Activated CD8-positive, alpha-beta memory T cell treated with anti-CD3 and anti-CD28 coated beads, Interleukin-2, amount 10 ng/mL, durations not matched to agents 7 days and 5 days (primary cell): ENCODE results near the gene UTF1. TPM values are rescaled to one million over a fixed set of nuclear protein-coding genes. Genes with fewer than 3 reads are reported as not detected.

ENCODE experiments used
- ATAC-seq: fragments of 150-1000 bp; cut with Tn5 transposase; one replicate; pipeline ENCODE4 v1.10.0; 2021; ENCODE audit warnings: moderate library complexity
- CTCF ChIA-PET: fragments of 350-600 bp; sonication (Branson Sonifier 250); formaldehyde crosslinking; loops from one replicate; lab custom pipeline; 2021; ENCODE audit warnings: antibody characterized with exemption; lab: Charles Lee
- DNase-seq: peaks from one replicate; pipeline ENCODE4 v3.0.0-alpha.2; 2020
- H3K27ac Mint-ChIP-seq: one replicate; pipeline ENCODE4 v1.8.0; 2021; ENCODE audit warnings: mild to moderate bottlenecking, mixed read lengths
- H3K27me3 Mint-ChIP-seq: one replicate; pipeline ENCODE4 v1.8.0; 2021; ENCODE audit warnings: mixed read lengths
- H3K36me3 Mint-ChIP-seq: one replicate; pipeline ENCODE4 v1.8.0; 2021; ENCODE audit warnings: mild to moderate bottlenecking, mixed read lengths
- H3K4me1 Mint-ChIP-seq: one replicate; pipeline ENCODE4 v1.8.0; 2021; ENCODE audit warnings: mixed read lengths
- H3K4me3 Mint-ChIP-seq: one replicate; pipeline ENCODE4 v1.8.0; 2021; ENCODE audit warnings: mild to moderate bottlenecking, moderate library complexity, mixed read lengths
- H3K9me3 Mint-ChIP-seq: one replicate; pipeline ENCODE4 v1.8.0; 2022; ENCODE audit warnings: low read depth, mixed read lengths
- total RNA-seq, 2 experiments: library from RNA; stranded (reverse); gene quantifications; one replicate each; pipeline ENCODE4 v1.2.3, GENCODE V29; 2021

The UTF1 gene
- total RNA-seq, 2 experiments from 2014 or later: not detected

DNA sequence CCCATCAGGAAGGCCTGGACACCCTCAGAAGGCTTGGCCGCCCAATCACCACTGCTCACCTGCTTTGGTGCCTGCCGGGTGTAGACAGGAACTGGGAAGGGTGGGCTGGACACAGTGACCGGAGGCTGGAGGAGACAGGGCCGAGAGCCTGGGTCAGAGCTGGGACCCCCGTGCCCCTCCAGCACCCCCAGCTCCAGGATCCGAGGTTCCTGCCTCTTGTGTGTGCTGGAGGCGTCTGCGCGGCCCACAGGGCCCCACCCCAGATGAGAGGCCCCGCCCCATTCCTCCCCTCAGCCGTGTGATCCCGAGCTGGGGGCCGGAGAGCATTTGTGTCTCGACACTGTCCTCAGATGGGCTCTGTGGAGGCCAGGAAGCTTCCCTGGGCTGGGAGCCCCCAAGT lies 37.3 kb downstream of the UTF1 start:
- DNase-seq: no peak
- Mint-ChIP-seq H3K36me3 (peaks cover 11% of the 10 kb centered on the region), H3K4me1 (peaks cover 30% of the 10 kb centered on the region), H3K4me3 (no peak overlapping the region), H3K27me3 (no peaks in the 10 kb centered on the region), H3K9me3 (no peaks in the 10 kb centered on the region), H3K27ac (no peak overlapping the region)
- no peak for ATAC-seq
- CTCF ChIA-PET: no interaction called here

GRCh38 chr10:133267829-133268228 lies 37.8 kb downstream of the UTF1 start:
- H3K36me3 Mint-ChIP-seq: peaks cover 11% of the 10 kb centered on the region
- H3K27ac Mint-ChIP-seq: no peak overlapping the region
- no peaks in the 10 kb centered on the region for H3K9me3 Mint-ChIP-seq
- no peak for ATAC-seq
- H3K4me3 Mint-ChIP-seq: no peak overlapping the region
- H3K4me1 Mint-ChIP-seq: peaks cover 28% of the 10 kb centered on the region
- DNase-seq: no peak
- no peaks in the 10 kb centered on the region for H3K27me3 Mint-ChIP-seq
- CTCF ChIA-PET: no interaction called here

DNA sequence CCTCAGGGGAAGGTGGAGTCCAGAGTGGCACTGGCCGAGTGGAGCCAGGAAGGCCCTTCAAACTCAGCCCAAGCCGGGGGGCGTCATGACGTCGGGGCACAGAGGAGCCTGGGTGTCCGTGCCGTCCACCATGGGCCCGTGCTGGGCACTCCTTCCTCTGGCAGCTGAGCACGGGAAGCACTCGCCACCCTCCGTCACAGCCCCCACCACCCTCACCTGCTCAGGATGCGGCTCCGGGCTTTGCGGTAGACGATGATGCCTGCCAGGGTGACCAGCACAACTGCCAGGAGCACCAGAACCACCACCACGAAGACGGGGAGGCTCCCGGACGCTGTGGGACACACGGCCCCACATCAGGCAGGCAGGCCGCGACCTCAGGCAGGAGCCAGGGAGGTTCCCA lies 38.5 kb downstream of the UTF1 start:
- Mint-ChIP-seq H3K27me3 (no peaks in the 10 kb centered on the region), H3K27ac (no peak overlapping the region), H3K9me3 (no peaks in the 10 kb centered on the region), H3K36me3 (peaks cover 8% of the 10 kb centered on the region), H3K4me1 (peaks cover 24% of the 10 kb centered on the region), H3K4me3 (no peak overlapping the region)
- ATAC-seq (no peak), DNase-seq (no peak)
- CTCF ChIA-PET: no interaction called here

DNA sequence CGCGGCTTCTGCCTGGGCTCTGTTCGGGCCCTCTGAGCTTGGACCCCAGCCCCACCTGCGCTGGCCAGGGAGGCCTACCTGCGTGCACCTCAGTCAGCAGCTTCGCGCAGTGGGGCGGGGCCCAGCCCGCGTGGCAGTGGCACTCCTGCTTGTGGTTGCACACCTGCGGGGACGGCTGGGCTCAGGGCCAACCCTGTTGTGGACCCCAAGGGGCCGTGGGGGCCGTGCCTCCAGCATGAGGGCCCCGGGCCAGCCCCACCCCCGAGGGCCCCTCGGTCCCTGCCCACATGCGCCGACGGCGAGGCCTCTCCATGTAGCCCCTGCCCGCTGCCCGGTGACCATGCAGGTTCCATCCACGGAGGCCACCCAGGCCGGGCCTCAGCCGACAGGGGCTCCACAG lies 39.4 kb downstream of the UTF1 start:
- Mint-ChIP-seq H3K4me3 (no peak overlapping the region), H3K27ac (no peak overlapping the region), H3K27me3 (no peaks in the 10 kb centered on the region), H3K4me1 (peaks cover 17% of the 10 kb centered on the region), H3K36me3 (peaks cover 6% of the 10 kb centered on the region), H3K9me3 (no peaks in the 10 kb centered on the region)
- CTCF ChIA-PET: no interaction called here
- DNase-seq (no peak), ATAC-seq (no peak)

DNA sequence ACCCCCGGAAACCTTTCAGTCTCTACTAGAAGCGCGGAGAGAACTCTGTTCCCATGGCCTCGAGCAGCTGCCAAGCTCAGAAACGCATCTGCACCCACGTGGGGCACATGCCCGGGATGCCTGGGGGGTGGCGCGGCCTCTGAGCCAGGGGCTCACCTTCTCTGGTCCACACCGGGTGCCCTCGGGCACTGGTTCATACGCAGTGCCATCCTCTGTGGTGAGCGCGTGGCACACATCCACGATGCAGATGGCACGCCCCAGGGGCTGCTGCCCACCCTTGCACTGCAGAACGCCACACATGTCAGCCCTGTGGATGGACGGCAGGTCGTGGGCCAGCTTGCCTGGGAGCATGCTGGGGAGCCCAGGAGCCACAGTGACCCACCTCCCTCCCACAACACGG lies 40.2 kb downstream of the UTF1 start:
- DNase-seq: no peak
- H3K27ac Mint-ChIP-seq: no peak overlapping the region
- H3K27me3 Mint-ChIP-seq: no peaks in the 10 kb centered on the region
- peaks cover 14% of the 10 kb centered on the region for H3K4me1 Mint-ChIP-seq
- no peak for ATAC-seq
- H3K36me3 Mint-ChIP-seq: peaks cover 4% of the 10 kb centered on the region
- CTCF ChIA-PET: no interaction called here
- no peak overlapping the region for H3K4me3 Mint-ChIP-seq
- H3K9me3 Mint-ChIP-seq: no peaks in the 10 kb centered on the region

DNA sequence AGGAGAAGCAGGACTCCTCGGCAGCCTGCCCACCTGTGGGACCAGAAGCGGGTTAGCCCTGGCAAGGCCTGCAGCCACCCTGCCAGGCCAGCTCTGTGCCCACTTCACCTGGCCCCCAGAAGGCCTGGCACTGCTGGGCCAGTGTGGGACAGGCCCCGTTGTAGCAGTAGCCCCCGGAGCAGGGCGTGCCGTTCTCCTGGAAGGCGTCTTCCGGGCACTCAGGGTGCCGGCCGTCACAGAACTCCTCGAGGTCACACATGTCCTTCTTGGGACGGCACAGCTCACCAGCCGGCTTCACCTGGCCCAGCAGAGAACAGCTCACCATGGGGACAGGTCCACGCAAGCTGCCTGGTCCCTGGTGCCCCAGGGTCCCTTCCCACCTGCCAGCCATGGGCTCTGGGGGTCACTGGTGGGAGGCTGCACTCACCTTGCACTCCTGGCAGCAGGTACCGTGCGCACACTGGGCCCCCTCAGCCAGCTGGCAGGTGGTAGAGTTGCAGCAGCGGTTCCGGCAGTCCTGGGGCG lies 40.8 kb downstream of the UTF1 start:
- DNase-seq: no peak
- CTCF ChIA-PET: no interaction called here
- H3K36me3 Mint-ChIP-seq: peaks cover 4% of the 10 kb centered on the region
- no peak overlapping the region for H3K4me3 Mint-ChIP-seq
- no peak for ATAC-seq
- H3K4me1 Mint-ChIP-seq: peaks cover 8% of the 10 kb centered on the region
- H3K27me3 Mint-ChIP-seq: no peaks in the 10 kb centered on the region
- H3K9me3 Mint-ChIP-seq: no peaks in the 10 kb centered on the region
- H3K27ac Mint-ChIP-seq: no peak overlapping the region

- ATAC-seq (no peak), DNase-seq (no peak)
- H3K27me3 Mint-ChIP-seq: no peaks in the 10 kb centered on the region
- CTCF ChIA-PET: interaction anchor here (1.5 kb wide), 1 partner anchor 9 kb away, joined by 4 read pairs; no protein-coding TSS in a partner anchor
- peaks cover 7% of the 10 kb centered on the region for H3K4me1 Mint-ChIP-seq
- no peak overlapping the region for H3K27ac Mint-ChIP-seq
- H3K9me3 Mint-ChIP-seq: no peaks in the 10 kb centered on the region
- H3K4me3 Mint-ChIP-seq: no peak overlapping the region
- H3K36me3 Mint-ChIP-seq: peaks cover 4% of the 10 kb centered on the region
These were observed 41.7 kb downstream of the UTF1 start for GRCh38 chr10:133271521-133272300.

GRCh38 chr10:133272301-133272963 lies 42.4 kb downstream of the UTF1 start:
- ATAC-seq: no peak
- peaks cover 4% of the 10 kb centered on the region for H3K36me3 Mint-ChIP-seq
- H3K4me3 Mint-ChIP-seq: no peak overlapping the region
- H3K4me1 Mint-ChIP-seq: peaks cover 9% of the 10 kb centered on the region
- no peaks in the 10 kb centered on the region for H3K9me3 Mint-ChIP-seq
- CTCF ChIA-PET: interaction anchor here (1.5 kb wide), 1 partner anchor 10 kb away, joined by 4 read pairs; no protein-coding TSS in a partner anchor
- no peak overlapping the region for H3K27ac Mint-ChIP-seq
- no peak for DNase-seq
- no peaks in the 10 kb centered on the region for H3K27me3 Mint-ChIP-seq

GRCh38 chr10:133272964-133273420 lies 43.0 kb downstream of the UTF1 start:
- DNase-seq (no peak), ATAC-seq (no peak)
- no peaks in the 10 kb centered on the region for H3K9me3 Mint-ChIP-seq
- CTCF ChIA-PET: interaction anchor here (1.5 kb wide), 1 partner anchor 11 kb away, joined by 4 read pairs; no protein-coding TSS in a partner anchor
- no peaks in the 10 kb centered on the region for H3K27me3 Mint-ChIP-seq
- H3K4me3 Mint-ChIP-seq: no peak overlapping the region
- H3K27ac Mint-ChIP-seq: no peak overlapping the region
- peaks cover 14% of the 10 kb centered on the region for H3K4me1 Mint-ChIP-seq
- peaks cover 4% of the 10 kb centered on the region for H3K36me3 Mint-ChIP-seq

GRCh38 chr10:133273534-133274143 lies 43.6 kb downstream of the UTF1 start:
- CTCF ChIA-PET: interaction anchor here (3.3 kb wide), 1 partner anchor 15 kb away, joined by 41 read pairs; no protein-coding TSS in a partner anchor
- DNase-seq (no peak), ATAC-seq (no peak)
- H3K4me1 Mint-ChIP-seq: peaks cover 21% of the 10 kb centered on the region
- H3K36me3 Mint-ChIP-seq: peaks cover 4% of the 10 kb centered on the region
- no peak overlapping the region for H3K27ac Mint-ChIP-seq
- no peak overlapping the region for H3K4me3 Mint-ChIP-seq
- H3K27me3 Mint-ChIP-seq: no peaks in the 10 kb centered on the region
- no peaks in the 10 kb centered on the region for H3K9me3 Mint-ChIP-seq

DNA sequence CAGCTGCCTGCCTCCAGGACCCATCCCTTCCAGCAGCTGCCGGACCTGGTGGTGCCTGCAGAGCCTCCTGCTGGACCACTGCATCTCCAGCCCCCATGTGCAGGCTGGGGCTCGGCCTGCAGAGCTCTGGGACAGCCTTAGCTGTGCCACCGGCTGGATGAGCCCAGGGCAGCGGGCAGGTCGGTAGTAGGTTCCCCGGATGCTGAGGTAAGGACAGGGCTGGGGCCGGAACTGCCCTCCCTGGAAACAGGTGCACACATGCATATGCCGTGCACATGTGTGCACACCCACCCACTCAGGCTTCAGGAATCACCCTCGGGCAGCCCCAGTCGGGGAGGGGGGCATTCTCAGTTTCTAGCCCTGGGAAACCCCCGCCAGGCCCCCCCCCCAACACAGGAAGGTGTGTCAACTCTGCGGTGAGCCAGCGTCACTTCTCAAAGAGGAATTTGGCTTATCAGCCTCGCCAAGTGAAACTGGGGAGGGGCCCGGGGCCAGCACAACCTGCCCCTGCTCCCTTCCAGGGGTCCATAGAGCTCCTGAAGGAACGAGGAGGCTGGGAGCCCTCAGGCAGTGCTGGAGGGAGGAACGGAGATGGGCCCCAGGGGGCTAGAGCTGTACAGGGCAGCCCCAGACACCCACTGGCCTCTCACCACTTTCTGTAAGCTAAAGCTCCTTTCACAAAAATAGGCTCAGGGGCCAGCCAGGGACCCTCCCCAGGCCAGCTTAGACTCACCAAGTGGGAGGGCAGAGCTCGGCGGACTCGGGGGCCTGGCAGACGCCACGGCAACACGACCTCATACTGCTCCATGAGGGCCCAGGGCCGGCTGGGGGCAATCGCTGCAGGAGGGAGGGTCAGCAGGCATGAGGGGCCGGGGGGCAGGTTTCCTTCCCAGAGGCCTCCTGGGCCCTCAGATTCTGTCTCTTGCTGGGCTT lies 45.0 kb downstream of the UTF1 start:
- H3K4me3 Mint-ChIP-seq: peak overlapping the region; percentile 90
- peaks cover 4% of the 10 kb centered on the region for H3K36me3 Mint-ChIP-seq
- H3K9me3 Mint-ChIP-seq: no peaks in the 10 kb centered on the region
- CTCF ChIA-PET: interaction anchor here (0.9 to 3.3 kb wide), 6 partner anchors 10 to 83 kb away, joined by 3 to 41 read pairs (median 10); partner anchors contain the start of gene FUOM
- DNase-seq (peak; percentile 83), ATAC-seq (peak; percentile 43)
- no peaks in the 10 kb centered on the region for H3K27me3 Mint-ChIP-seq
- peak overlapping the region; percentile 86 for H3K27ac Mint-ChIP-seq
- H3K4me1 Mint-ChIP-seq: peaks cover 34% of the 10 kb centered on the region

- peaks cover 36% of the 10 kb centered on the region for H3K4me1 Mint-ChIP-seq
- peak overlapping the region; percentile 86 for H3K27ac Mint-ChIP-seq
- H3K27me3 Mint-ChIP-seq: no peaks in the 10 kb centered on the region
- CTCF ChIA-PET: interaction anchor here (0.7 to 3.3 kb wide), 9 partner anchors 11 to 82 kb away, joined by 3 to 41 read pairs (median 6); partner anchors contain the start of gene FUOM
- ATAC-seq (peak; percentile 41), DNase-seq (peak; percentile 75)
- peak overlapping the region; percentile 90 for H3K4me3 Mint-ChIP-seq
- peaks cover 4% of the 10 kb centered on the region for H3K36me3 Mint-ChIP-seq
- no peaks in the 10 kb centered on the region for H3K9me3 Mint-ChIP-seq
These were observed 45.7 kb downstream of the UTF1 start for GRCh38 chr10:133275684-133276092.
